Breast epithelium (tissue), 3 donors: ENCODE measurements around the gene POU2AF3.

Experiments
- CTCF ChIP-seq, 3 donors: fragments of 450-650 bp; IDR thresholded peaks; one replicate each; pipeline ENCODE4 v1.5.1; 2016 to 2017; ENCODE audit warnings: antibody characterized with exemption in 3 of 3, mild to moderate bottlenecking in 3 of 3, moderate library complexity in 3 of 3
- POLR2A ChIP-seq: fragments of 450-650 bp; IDR thresholded peaks from one replicate; pipeline ENCODE4 v1.6.1; 2016; ENCODE audit warnings: antibody characterized with exemption, mild to moderate bottlenecking, moderate library complexity

GRCh38 chr11:111282562-111283075 is 15.7 kb upstream of the POU2AF3 start:
- no peak for TF ChIP-seq CTCF (IDR thresholded peaks at IDR 0.05)
- no peak for TF ChIP-seq POLR2A
